ENCODE measurements around the gene BGN. TPM values are rescaled to one million over a fixed set of nuclear protein-coding genes. Genes with fewer than 3 reads are reported as not detected.

BGN gene
- total and polyA plus RNA-seq, 2 experiments from 2014 or later, result 0.87 to 1.8 TPM

DNA sequence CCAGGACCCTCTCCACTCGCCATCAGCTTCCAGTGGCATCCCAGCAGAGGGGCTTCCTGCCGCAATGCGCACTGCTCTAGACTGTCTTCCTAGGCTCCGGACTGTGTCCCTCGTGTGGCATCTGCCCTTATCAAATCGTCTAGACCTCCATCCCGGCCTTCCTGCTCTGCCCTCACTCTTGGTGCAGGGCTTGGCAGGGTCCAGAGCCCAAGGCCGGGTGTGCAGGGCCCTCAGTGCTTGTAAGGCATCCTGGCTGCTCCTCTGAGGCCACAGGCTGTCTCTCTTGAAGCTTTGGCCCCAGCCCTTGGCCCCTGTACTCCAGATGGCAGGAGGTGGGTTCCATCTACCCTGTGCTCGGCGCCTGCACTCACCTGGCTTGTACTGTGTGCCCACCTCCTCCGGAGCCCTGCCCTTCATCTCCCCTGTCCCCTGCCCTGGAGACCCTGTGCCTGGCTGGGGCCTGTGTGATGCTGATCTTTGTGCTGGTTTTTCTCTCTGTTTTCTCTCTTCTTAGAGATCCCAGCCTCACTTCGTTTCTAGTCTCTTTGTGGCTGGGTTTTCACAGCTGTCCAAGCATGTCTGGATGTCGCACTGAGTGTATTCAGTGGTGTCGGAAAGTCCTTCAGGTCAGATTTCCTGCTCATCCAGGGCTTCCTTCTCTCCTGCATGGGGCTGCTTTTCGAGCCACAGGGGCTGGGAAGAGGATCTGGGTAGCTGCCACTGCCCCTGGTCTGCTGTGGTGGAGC lies 45.2 kb upstream of the BGN start (continued):
- TF ChIP-seq, protein P1, sequence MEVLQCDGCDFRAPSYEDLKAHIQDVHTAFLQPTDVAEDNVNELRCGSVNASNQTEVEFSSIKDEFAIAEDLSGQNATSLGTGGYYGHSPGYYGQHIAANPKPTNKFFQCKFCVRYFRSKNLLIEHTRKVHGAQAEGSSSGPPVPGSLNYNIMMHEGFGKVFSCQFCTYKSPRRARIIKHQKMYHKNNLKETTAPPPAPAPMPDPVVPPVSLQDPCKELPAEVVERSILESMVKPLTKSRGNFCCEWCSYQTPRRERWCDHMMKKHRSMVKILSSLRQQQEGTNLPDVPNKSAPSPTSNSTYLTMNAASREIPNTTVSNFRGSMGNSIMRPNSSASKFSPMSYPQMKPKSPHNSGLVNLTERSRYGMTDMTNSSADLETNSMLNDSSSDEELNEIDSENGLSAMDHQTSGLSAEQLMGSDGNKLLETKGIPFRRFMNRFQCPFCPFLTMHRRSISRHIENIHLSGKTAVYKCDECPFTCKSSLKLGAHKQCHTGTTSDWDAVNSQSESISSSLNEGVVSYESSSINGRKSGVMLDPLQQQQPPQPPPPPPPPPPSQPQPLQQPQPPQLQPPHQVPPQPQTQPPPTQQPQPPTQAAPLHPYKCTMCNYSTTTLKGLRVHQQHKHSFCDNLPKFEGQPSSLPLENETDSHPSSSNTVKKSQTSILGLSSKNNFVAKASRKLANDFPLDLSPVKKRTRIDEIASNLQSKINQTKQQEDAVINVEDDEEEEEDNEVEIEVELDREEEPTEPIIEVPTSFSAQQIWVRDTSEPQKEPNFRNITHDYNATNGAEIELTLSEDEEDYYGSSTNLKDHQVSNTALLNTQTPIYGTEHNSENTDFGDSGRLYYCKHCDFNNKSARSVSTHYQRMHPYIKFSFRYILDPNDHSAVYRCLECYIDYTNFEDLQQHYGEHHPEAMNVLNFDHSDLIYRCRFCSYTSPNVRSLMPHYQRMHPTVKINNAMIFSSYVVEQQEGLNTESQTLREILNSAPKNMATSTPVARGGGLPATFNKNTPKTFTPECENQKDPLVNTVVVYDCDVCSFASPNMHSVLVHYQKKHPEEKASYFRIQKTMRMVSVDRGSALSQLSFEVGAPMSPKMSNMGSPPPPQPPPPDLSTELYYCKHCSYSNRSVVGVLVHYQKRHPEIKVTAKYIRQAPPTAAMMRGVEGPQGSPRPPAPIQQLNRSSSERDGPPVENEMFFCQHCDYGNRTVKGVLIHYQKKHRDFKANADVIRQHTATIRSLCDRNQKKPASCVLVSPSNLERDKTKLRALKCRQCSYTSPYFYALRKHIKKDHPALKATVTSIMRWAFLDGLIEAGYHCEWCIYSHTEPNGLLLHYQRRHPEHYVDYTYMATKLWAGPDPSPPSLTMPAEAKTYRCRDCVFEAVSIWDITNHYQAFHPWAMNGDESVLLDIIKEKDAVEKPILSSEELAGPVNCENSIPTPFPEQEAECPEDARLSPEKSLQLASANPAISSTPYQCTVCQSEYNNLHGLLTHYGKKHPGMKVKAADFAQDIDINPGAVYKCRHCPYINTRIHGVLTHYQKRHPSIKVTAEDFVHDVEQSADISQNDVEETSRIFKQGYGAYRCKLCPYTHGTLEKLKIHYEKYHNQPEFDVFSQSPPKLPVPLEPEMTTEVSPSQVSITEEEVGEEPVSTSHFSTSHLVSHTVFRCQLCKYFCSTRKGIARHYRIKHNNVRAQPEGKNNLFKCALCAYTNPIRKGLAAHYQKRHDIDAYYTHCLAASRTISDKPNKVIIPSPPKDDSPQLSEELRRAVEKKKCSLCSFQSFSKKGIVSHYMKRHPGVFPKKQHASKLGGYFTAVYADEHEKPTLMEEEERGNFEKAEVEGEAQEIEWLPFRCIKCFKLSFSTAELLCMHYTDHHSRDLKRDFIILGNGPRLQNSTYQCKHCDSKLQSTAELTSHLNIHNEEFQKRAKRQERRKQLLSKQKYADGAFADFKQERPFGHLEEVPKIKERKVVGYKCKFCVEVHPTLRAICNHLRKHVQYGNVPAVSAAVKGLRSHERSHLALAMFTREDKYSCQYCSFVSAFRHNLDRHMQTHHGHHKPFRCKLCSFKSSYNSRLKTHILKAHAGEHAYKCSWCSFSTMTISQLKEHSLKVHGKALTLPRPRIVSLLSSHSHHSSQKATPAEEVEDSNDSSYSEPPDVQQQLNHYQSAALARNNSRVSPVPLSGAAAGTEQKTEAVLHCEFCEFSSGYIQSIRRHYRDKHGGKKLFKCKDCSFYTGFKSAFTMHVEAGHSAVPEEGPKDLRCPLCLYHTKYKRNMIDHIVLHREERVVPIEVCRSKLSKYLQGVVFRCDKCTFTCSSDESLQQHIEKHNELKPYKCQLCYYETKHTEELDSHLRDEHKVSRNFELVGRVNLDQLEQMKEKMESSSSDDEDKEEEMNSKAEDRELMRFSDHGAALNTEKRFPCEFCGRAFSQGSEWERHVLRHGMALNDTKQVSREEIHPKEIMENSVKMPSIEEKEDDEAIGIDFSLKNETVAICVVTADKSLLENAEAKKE (CRISPR knock-in tag; IDR thresholded peaks at IDR 0.05), result no peak
- no peak for TF ChIP-seq CREB1 (CRISPR knock-in tag; IDR thresholded peaks at IDR 0.05; ENCODE audit: low read depth)
- no peak for TF ChIP-seq JUNB (IDR thresholded peaks at IDR 0.05; ENCODE audit: unreplicated experiment)

DNA sequence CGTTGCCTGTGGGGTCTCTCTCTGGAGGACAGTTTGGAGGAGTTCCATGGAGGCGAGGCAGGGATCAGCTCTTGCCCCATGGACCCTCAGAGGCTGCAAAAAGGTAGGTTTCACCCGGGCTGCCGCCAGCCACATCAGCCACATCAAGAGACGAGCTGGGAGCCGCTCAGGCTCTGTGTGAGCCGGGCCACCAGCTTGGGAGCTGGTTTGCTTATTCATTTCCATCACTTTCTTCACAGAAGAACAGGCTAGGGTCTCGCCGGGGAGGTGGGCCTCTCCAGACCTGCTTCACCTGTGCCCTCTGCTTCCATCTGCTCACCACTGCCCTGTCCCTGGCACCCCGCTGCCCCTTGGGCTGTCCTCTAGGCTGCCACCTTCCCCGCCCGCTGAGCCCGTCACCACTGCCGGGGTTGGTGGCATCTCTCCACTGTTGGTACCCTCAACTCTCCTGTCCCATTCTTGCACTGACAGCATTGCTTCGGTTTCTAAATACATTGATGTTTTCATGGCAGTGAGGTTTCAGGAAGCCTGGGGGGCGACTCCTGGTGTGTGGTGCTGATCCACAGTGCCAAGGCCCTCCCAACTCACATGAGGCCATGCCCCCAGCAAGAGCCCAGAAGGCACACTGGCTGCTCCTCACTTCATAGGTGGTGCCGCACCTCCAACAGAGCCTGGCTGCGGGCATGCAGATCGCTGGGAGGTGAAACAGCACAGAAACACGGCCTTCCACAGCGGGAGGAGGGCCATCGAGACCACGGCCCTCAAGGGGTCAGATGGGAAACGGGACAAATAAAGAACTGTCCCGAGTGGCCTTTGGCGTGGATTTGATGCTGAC lies 44.4 kb upstream of the BGN start:
- H3K4me1 ChIP-seq (ENCODE audit: insufficient read depth), result no peaks in the 10 kb centered on the region
- H3K9me2 ChIP-seq (ENCODE audit: insufficient read depth), result no peaks in the 10 kb centered on the region
- no peaks in the 10 kb centered on the region for H3K79me2 ChIP-seq (replicated peaks; ENCODE audit: insufficient read depth)
- no peaks in the 10 kb centered on the region for H3K36me3 Mint-ChIP-seq (ENCODE audit: low read depth)
- H3K4me3 ChIP-seq, result no peak overlapping the region
- no peaks in the 10 kb centered on the region for H3F3A ChIP-seq (replicated peaks; ENCODE audit: low read depth)
- H3K27me3 Mint-ChIP-seq (ENCODE audit: insufficient read depth, low read depth, poor library complexity), result peaks cover 1% of the 10 kb centered on the region
- no peak for ATAC-seq
- H3K27me3 ChIP-seq (ENCODE audit: insufficient read depth), result no peaks in the 10 kb centered on the region
- no peaks in the 10 kb centered on the region for H3K9me3 Mint-ChIP-seq
- no peak overlapping the region for H3K27ac ChIP-seq (ENCODE audit: low read depth)
- no peak overlapping the region for H3K4me2 ChIP-seq
- no peak overlapping the region for H3K4me3 Mint-ChIP-seq
- DNase-seq (ENCODE audit: low spot score), result no peak
- no peaks in the 10 kb centered on the region for H4K20me1 ChIP-seq (replicated peaks; ENCODE audit: insufficient read depth)
- no peak overlapping the region for H2AFZ ChIP-seq
- H3K4me1 Mint-ChIP-seq, result no peaks in the 10 kb centered on the region
- H3K27ac Mint-ChIP-seq, result no peak overlapping the region
- no peaks in the 10 kb centered on the region for H3K36me3 ChIP-seq (ENCODE audit: insufficient read depth)
- no peak for TF ChIP-seq STAT1 (IDR thresholded peaks at IDR 0.05; ENCODE audit: unreplicated experiment)
- TF ChIP-seq ZNF114 (CRISPR knock-in tag; IDR thresholded peaks at IDR 0.05), result no peak
- no peak for TF ChIP-seq CREB1 (CRISPR knock-in tag; IDR thresholded peaks at IDR 0.05; ENCODE audit: low read depth)
- TF ChIP-seq, protein P2, sequence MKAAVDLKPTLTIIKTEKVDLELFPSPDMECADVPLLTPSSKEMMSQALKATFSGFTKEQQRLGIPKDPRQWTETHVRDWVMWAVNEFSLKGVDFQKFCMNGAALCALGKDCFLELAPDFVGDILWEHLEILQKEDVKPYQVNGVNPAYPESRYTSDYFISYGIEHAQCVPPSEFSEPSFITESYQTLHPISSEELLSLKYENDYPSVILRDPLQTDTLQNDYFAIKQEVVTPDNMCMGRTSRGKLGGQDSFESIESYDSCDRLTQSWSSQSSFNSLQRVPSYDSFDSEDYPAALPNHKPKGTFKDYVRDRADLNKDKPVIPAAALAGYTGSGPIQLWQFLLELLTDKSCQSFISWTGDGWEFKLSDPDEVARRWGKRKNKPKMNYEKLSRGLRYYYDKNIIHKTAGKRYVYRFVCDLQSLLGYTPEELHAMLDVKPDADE (IDR thresholded peaks at IDR 0.05), result no peak
- TF ChIP-seq, protein P3, sequence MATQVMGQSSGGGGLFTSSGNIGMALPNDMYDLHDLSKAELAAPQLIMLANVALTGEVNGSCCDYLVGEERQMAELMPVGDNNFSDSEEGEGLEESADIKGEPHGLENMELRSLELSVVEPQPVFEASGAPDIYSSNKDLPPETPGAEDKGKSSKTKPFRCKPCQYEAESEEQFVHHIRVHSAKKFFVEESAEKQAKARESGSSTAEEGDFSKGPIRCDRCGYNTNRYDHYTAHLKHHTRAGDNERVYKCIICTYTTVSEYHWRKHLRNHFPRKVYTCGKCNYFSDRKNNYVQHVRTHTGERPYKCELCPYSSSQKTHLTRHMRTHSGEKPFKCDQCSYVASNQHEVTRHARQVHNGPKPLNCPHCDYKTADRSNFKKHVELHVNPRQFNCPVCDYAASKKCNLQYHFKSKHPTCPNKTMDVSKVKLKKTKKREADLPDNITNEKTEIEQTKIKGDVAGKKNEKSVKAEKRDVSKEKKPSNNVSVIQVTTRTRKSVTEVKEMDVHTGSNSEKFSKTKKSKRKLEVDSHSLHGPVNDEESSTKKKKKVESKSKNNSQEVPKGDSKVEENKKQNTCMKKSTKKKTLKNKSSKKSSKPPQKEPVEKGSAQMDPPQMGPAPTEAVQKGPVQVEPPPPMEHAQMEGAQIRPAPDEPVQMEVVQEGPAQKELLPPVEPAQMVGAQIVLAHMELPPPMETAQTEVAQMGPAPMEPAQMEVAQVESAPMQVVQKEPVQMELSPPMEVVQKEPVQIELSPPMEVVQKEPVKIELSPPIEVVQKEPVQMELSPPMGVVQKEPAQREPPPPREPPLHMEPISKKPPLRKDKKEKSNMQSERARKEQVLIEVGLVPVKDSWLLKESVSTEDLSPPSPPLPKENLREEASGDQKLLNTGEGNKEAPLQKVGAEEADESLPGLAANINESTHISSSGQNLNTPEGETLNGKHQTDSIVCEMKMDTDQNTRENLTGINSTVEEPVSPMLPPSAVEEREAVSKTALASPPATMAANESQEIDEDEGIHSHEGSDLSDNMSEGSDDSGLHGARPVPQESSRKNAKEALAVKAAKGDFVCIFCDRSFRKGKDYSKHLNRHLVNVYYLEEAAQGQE (IDR thresholded peaks at IDR 0.05; ENCODE audit: unreplicated experiment), result no peak
- no peak for TF ChIP-seq NANOG (IDR thresholded peaks at IDR 0.05; ENCODE audit: borderline replicate concordance)
- no peak for TF ChIP-seq JUNB (IDR thresholded peaks at IDR 0.05; ENCODE audit: unreplicated experiment)
- no peak for TF ChIP-seq EZH2phosphoT487 (IDR thresholded peaks at IDR 0.05; ENCODE audit: unreplicated experiment)
- TF ChIP-seq POLR2AphosphoS5 (IDR thresholded peaks at IDR 0.05; ENCODE audit: low read depth), result no peak
- TF ChIP-seq EZH2 (IDR thresholded peaks at IDR 0.05; ENCODE audit: low read depth, unreplicated experiment), result no peak

Data from GM23338 (cell line).